ENCODE measurements around the gene OR6V1. TPM values are rescaled to one million over a fixed set of nuclear protein-coding genes. Genes with fewer than 3 reads are reported as not detected.

OR6V1 gene
- total RNA-seq, 1 experiment from 2014 or later: not detected

GRCh38 chr7:143027683-143028082 lies 24.5 kb upstream of the OR6V1 start:
- H3K9me3 ChIP-seq (ENCODE audit: control insufficient read depth in 1 of 2, insufficient read depth in 1 of 2, low read depth in 1 of 2, low read length in 2 of 2): no peaks in the 10 kb centered on the region
- no peaks in the 10 kb centered on the region for H3K9me2 ChIP-seq (ENCODE audit: insufficient read depth)
- no peak overlapping the region for H3K4me2 ChIP-seq (ENCODE audit: low read length)
- H3K27ac ChIP-seq (ENCODE audit: low read depth, low read length): no peak overlapping the region
- H3K9ac ChIP-seq (ENCODE audit: low read length): no peak overlapping the region
- BruUV-seq (replicated peaks): no TSS peak
- no peak for DNase-seq (ENCODE audit: low read depth, low spot score)
- H3K27me3 ChIP-seq (ENCODE audit: insufficient read depth, low read length): peaks cover 22% of the 10 kb centered on the region
- no peak overlapping the region for H3K4me3 ChIP-seq (replicated peaks in 1 of 2; ENCODE audit: low read depth in 1 of 2, low read length in 2 of 2)
- no peaks in the 10 kb centered on the region for H3K79me2 ChIP-seq (ENCODE audit: insufficient read depth, low read length)
- CTCF ChIA-PET: interaction anchor here (1.4 kb wide), 1 partner anchor 187 kb away, joined by 6 read pairs; no protein-coding TSS in a partner anchor
- TF ChIP-seq CEBPB (IDR thresholded peaks at IDR 0.05; ENCODE audit: low read depth) (no peak), POLR2A (IDR thresholded peaks at IDR 0.05; ENCODE audit: borderline replicate concordance, extremely low read depth, insufficient read depth, insufficient read length) (no peak), FOSL1 (IDR thresholded peaks at IDR 0.05; ENCODE audit: low read depth) (no peak), SIN3A (IDR thresholded peaks at IDR 0.05; ENCODE audit: low read depth) (no peak), REST (IDR thresholded peaks at IDR 0.05; ENCODE audit: low read depth) (no peak), MAX (IDR thresholded peaks at IDR 0.05) (no peak), CBX3 (IDR thresholded peaks at IDR 0.05; ENCODE audit: low read depth) (no peak), ZBTB33 (IDR thresholded peaks at IDR 0.05; ENCODE audit: extremely low read depth, insufficient replicate concordance, low read length) (no peak), EZH2 (IDR thresholded peaks at IDR 0.05) (no peak)
- H4K20me1 ChIP-seq (ENCODE audit: insufficient read depth): no peaks in the 10 kb centered on the region
- ATAC-seq: no peak
- POLR2A ChIA-PET: no interaction called here
- no peak overlapping the region for H2AFZ ChIP-seq (ENCODE audit: low read depth, low read length, poor library complexity, severe bottlenecking)
- intact Hi-C loops (cut with micrococcal nuclease): no loop called here
- RAD21 ChIA-PET (ENCODE audit: low non-redundant PET in 1 of 2, low total read pairs in 2 of 2, uncharacterized antibody in 2 of 2, unreplicated experiment in 2 of 2): no interaction called here
- no peaks in the 10 kb centered on the region for H3K36me3 ChIP-seq (ENCODE audit: control insufficient read depth in 1 of 2, insufficient read depth in 2 of 2, low read length in 2 of 2)
- H3K4me1 ChIP-seq (ENCODE audit: control insufficient read depth in 1 of 2, insufficient read depth in 2 of 2, low read length in 2 of 2): no peaks in the 10 kb centered on the region
